K562 (cell line): ENCODE measurements around the gene HS3ST2. TPM values are rescaled to one million over a fixed set of nuclear protein-coding genes. Genes with fewer than 3 reads are reported as not detected.

ENCODE experiments used
- ATAC-seq: fragments of 200-7000 bp; cut with Tn5 transposase; 3 replicates; pipeline ENCODE4 v1.9.1; 2020; ENCODE audit warnings: moderate library complexity
- BruUV-seq: library from RNA; stranded (reverse); fragments of 400-500 nt; replicated peaks from 2 replicates; lab custom pipeline; 2021; lab: Mats Ljungman, UMichigan
- CTCF ChIA-PET: fragments of 300-600 bp; formaldehyde crosslinking; extraction: SDS; loops from one replicate; lab custom pipeline; 2021; ENCODE audit warnings: low intra/inter-chr PET ratio; lab: Yijun Ruan, JAX
- POLR2A ChIA-PET: fragments of 300-600, 350-650 bp; sonication (Branson Sonifier 250); formaldehyde crosslinking; extraction: SDS; loops from one replicate; lab custom pipeline; 2021; ENCODE audit warnings: antibody characterized with exemption, inconsistent platforms; lab: Yijun Ruan, JAX
- DNase-seq, 4 experiments: peaks; one replicate each; pipeline versions ENCODE4 v3.0.0 to v3.0.0-alpha.2; 2011 to 2018; ENCODE audit warnings: low spot score in 3 of 4, mixed read lengths in 3 of 4; ENCODE audit errors: extremely low read depth in 1 of 4
- FAIRE-seq: peaks from 2 replicates; lab custom pipeline; 2011; peaks lifted over from hg19 to GRCh38; lab: Jason Lieb, UNC
- H2AFZ ChIP-seq: 2 replicates; pipeline ENCODE4 v1.6.0; 2011; ENCODE audit warnings: low read depth, low read length, control low read depth, inconsistent platforms
- H3K27ac ChIP-seq: fragments of 200-600 bp; 3 replicates; pipeline ENCODE4 v1.8.0; 2011; ENCODE audit warnings: low read depth, mild to moderate bottlenecking, control low read depth, inconsistent platforms, low read length, moderate library complexity, mixed read lengths; ENCODE audit errors: extremely low read depth
- H3K27me3 ChIP-seq, 2 experiments: fragments of 300-600 bp in 1 of 2; 2 replicates in 1 of 2; 3 replicates in 1 of 2; pipeline versions ENCODE4 v1.6.0 to v1.8.0; 2011; ENCODE audit warnings: inconsistent platforms in 2 of 2, low read length in 2 of 2, mild to moderate bottlenecking in 1 of 2, mixed read lengths in 1 of 2, moderate library complexity in 1 of 2; ENCODE audit not compliant: control insufficient read depth in 2 of 2, insufficient read depth in 2 of 2
- H3K36me3 ChIP-seq: fragments of 300-600 bp; 3 replicates; pipeline ENCODE4 v1.8.0; 2011; ENCODE audit warnings: mild to moderate bottlenecking, low read length, inconsistent platforms; ENCODE audit not compliant: control insufficient read depth, insufficient read depth
- H3K4me1 ChIP-seq, 2 experiments: fragments of 200-600 bp in 1 of 2; replicated peaks in 1 of 2; 2 replicates in 1 of 2; 3 replicates in 1 of 2; pipeline versions ENCODE4 v1.5.1 to v1.8.0; 2011; ENCODE audit warnings: inconsistent platforms in 2 of 2, low read length in 2 of 2, mild to moderate bottlenecking in 1 of 2, mixed read lengths in 1 of 2, moderate library complexity in 1 of 2; ENCODE audit not compliant: control insufficient read depth in 2 of 2, insufficient read depth in 2 of 2
- H3K4me2 ChIP-seq: 2 replicates; pipeline ENCODE4 v1.6.1; 2011; ENCODE audit warnings: low read length, control low read depth, inconsistent platforms, mixed read lengths; ENCODE audit not compliant: insufficient read depth
- H3K4me3 ChIP-seq: fragments of 200-600 bp; sonication (generic), shearing (Covaris generic); 2 replicates; pipeline ENCODE4 v1.5.1; 2016; ENCODE audit warnings: control low read depth, inconsistent platforms
- H3K79me2 ChIP-seq: fragments of 200-600 bp; 3 replicates; pipeline ENCODE4 v1.8.0; 2011; ENCODE audit warnings: low read length, inconsistent platforms; ENCODE audit not compliant: control insufficient read depth, insufficient read depth
- H3K9ac ChIP-seq, 2 experiments: 2 replicates each; pipeline versions ENCODE4 v1.6.0 to v1.6.1; 2011; ENCODE audit warnings: low read depth in 2 of 2, low read length in 2 of 2, control low read depth in 1 of 2, inconsistent platforms in 1 of 2, mild to moderate bottlenecking in 1 of 2, mixed read lengths in 1 of 2; ENCODE audit not compliant: insufficient read depth in 1 of 2
- H3K9me1 ChIP-seq: one replicate; pipeline ENCODE4 v1.6.0; 2011; ENCODE audit warnings: inconsistent platforms, mild to moderate bottlenecking, low read length, moderate library complexity; ENCODE audit not compliant: control insufficient read depth, insufficient read depth
- H3K9me3 ChIP-seq: replicated peaks from 2 replicates; pipeline ENCODE4 v1.5.1; 2011; ENCODE audit warnings: low read depth, low read length, inconsistent platforms; ENCODE audit not compliant: control insufficient read depth, insufficient read depth
- H4K20me1 ChIP-seq: replicated peaks from 2 replicates; pipeline ENCODE4 v1.6.1; 2011; ENCODE audit warnings: low read length, inconsistent platforms, mixed read lengths; ENCODE audit not compliant: control insufficient read depth, insufficient read depth
- CHD2 ChIP-seq: IDR thresholded peaks from 2 replicates; pipeline ENCODE4 v1.6.1; 2011; ENCODE audit warnings: low read depth, low read length
- EHMT2 ChIP-seq: fragments of 450-650 bp; IDR thresholded peaks from 2 replicates; pipeline ENCODE4 v1.6.1; 2018; ENCODE audit warnings: antibody characterized with exemption
- GABPB1 ChIP-seq: sonication (generic); formaldehyde crosslinking; IDR thresholded peaks from 2 replicates; pipeline ENCODE4 v1.8.0; 2022; ENCODE audit warnings: mild to moderate bottlenecking, missing genetic modification reagents
- HDAC3 ChIP-seq: fragments of 450-650 bp; IDR thresholded peaks from 2 replicates; pipeline ENCODE4 v1.6.1; 2018; ENCODE audit warnings: borderline replicate concordance, mild to moderate bottlenecking, moderate library complexity; ENCODE audit not compliant: partially characterized antibody
- MCM7 ChIP-seq, 2 experiments: fragments of 450-650 bp; IDR thresholded peaks; 2 replicates each; pipeline ENCODE4 v1.6.1; 2016 to 2018
- MEF2A ChIP-seq: IDR thresholded peaks from 2 replicates; pipeline ENCODE4 v1.6.1; 2011; ENCODE audit warnings: low read depth, mild to moderate bottlenecking, low read length, moderate library complexity; ENCODE audit not compliant: control insufficient read depth
- PHF20 ChIP-seq: fragments of 450-650 bp; IDR thresholded peaks from 2 replicates; pipeline ENCODE4 v1.6.1; 2018; ENCODE audit not compliant: partially characterized antibody
- PTRF ChIP-seq: fragments of 450-650 bp; IDR thresholded peaks from 2 replicates; pipeline ENCODE4 v1.6.1; 2016; ENCODE audit warnings: mild to moderate bottlenecking, missing genetic modification characterization, missing compliant biosample characterization
- PYGO2 ChIP-seq: fragments of 450-650 bp; IDR thresholded peaks from 2 replicates; pipeline ENCODE4 v1.6.1; 2016; ENCODE audit warnings: mild to moderate bottlenecking, missing genetic modification characterization, moderate library complexity, missing compliant biosample characterization
- U2AF2 ChIP-seq: fragments of 200-400 bp; formaldehyde crosslinking; optimal IDR thresholded peaks from 2 replicates; pipeline ENCODE3; 2017; ENCODE audit warnings: low read depth, mild to moderate bottlenecking, low read length
- ZBTB49 ChIP-seq: sonication (generic); formaldehyde crosslinking; IDR thresholded peaks from 2 replicates; pipeline ENCODE4 v1.8.0; 2022; ENCODE audit warnings: missing genetic modification reagents, mild to moderate bottlenecking, borderline replicate concordance
- ZNF174 ChIP-seq: fragments of 250-450 bp; sonication (Bioruptor Pico); IDR thresholded peaks from 2 replicates; pipeline ENCODE4 v1.4.0; 2020; ENCODE audit warnings: mild to moderate bottlenecking
- ZNF311 ChIP-seq: fragments of 250-450 bp; sonication (Bioruptor Pico); IDR thresholded peaks from 2 replicates; pipeline ENCODE4 v1.4.0; 2020; ENCODE audit warnings: mild to moderate bottlenecking, moderate library complexity
- ZNF436 ChIP-seq: fragments of 250-450, 450-650 bp; sonication (Bioruptor Pico); formaldehyde crosslinking; IDR thresholded peaks from 2 replicates; pipeline ENCODE4 v1.7.0; 2020; ENCODE audit warnings: mild to moderate bottlenecking
- ZNF445 ChIP-seq: fragments of 250-450 bp; sonication (Bioruptor Pico); IDR thresholded peaks from 2 replicates; pipeline ENCODE4 v1.4.0; 2020; ENCODE audit warnings: low read depth, mild to moderate bottlenecking, moderate library complexity
- ZNF696 ChIP-seq: fragments of 250-450 bp; sonication (Bioruptor Pico); conservative IDR thresholded peaks from 2 replicates; pipeline ENCODE4 v1.4.0; 2020; ENCODE audit warnings: mild to moderate bottlenecking, moderate library complexity
- WGBS: fragments of 100-300 bp; shearing (Covaris generic); methylation state at CpG from one replicate; pipeline ENCODE4 v1.1.6; 2016; ENCODE audit warnings: low coverage, mixed read lengths; ENCODE audit not compliant: insufficient coverage; ENCODE audit errors: missing lambda C conversion rate; 5-methylcytosine and 5-hydroxymethylcytosine counted together
- in situ Hi-C: fragments of 300-500 bp; cut with MboI; formaldehyde crosslinking; loops from 4 replicates; pipeline ENCODE4 v1.15.0; 2018; ENCODE audit warnings: inconsistent platforms, mixed read lengths
- intact Hi-C: fragments of 100-400 bp; cut with micrococcal nuclease; formaldehyde crosslinking; loops from 2 replicates; pipeline ENCODE4 v1.14.2; 2022
- polyA plus RNA-seq, 8 experiments: library from polyadenylated mRNA; depleted of rRNA in 4 of 8; stranded (reverse) in 5 of 8; unstranded in 3 of 8; fragments of >200 nt; fragmentation: Nextera tagmentation in 2 of 8; fragmentation: Illumina TruSeq in 1 of 8; extraction: Ambion mirVana in 2 of 8; extraction: Trizol in 1 of 8; gene quantifications; 2 replicates each; pipeline versions ENCODE4 v1.2.1 to v1.2.3, GENCODE V29; 2011 to 2014; ENCODE audit warnings: inconsistent platforms in 1 of 8, missing spikeins in 1 of 8
- total RNA-seq, 7 experiments: library from RNA; depleted of rRNA in 6 of 7; stranded (reverse); fragments of >200 nt in 6 of 7; fragmentation: Illumina TruSeq in 2 of 7; extraction: Trizol in 2 of 7; gene quantifications; 2 replicates each; pipeline versions ENCODE4 v1.2.1 to v1.2.3, GENCODE V29; 2011 to 2021; ENCODE audit warnings: low replicate concordance in 1 of 7
- TF ChIP-seq, protein P1 (sequence below): fragments of 250-450 bp; sonication (Bioruptor Pico); IDR thresholded peaks from 2 replicates; pipeline ENCODE4 v1.5.0; 2021

HS3ST2 gene
- total and polyA plus RNA-seq, 9 of the 15 experiments (the other 6 are each of a cell fraction or from before 2014, with no cell fraction given) = not detected

DNA sequence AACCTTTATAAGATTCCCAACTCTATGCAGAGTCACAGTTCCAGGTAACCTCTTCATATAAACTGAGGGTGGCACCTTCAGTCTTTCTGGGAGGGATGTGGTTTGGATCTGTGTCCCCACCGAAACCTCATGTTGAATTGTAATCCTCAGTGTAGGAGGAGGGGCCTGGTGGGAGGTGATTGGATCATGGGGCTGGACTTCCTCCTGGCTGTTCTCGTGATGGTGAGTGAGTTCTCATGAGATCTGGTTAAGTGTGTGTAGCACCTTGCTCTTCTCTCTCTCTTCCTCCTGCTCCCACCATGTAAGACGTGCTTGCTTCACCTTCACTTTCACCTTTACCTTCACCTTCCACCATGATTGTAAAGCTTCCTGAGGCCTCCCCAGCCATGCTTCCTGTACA is 30.5 kb downstream of the HS3ST2 start:
- CTCF ChIA-PET = no interaction called here
- FAIRE-seq = no peak
- TF ChIP-seq MEF2A = no peak
- no peak for TF ChIP-seq ZNF696
- TF ChIP-seq CHD2 = peak; percentile 73
- no peak for TF ChIP-seq HDAC3
- TF ChIP-seq, all 486 proteins: peak for 1
- Histone ChIP-seq H3K9me3 (no peaks in the 10 kb centered on the region), H3K4me1 (no peaks in the 10 kb centered on the region), H3K27ac (no peak overlapping the region), H3K36me3 (no peaks in the 10 kb centered on the region), H3K9me1 (no peaks in the 10 kb centered on the region), H3K4me2 (no peak overlapping the region), H3K9ac (no peak overlapping the region), H3K4me3 (no peak overlapping the region), H2AFZ (no peak overlapping the region), H3K27me3 (no peaks in the 10 kb centered on the region; a peak in 1 of 5 replicates), H3K79me2 (no peaks in the 10 kb centered on the region), H4K20me1 (no peaks in the 10 kb centered on the region; the same call in 1 of the 2 replicates)
- DNase-seq (no peak), ATAC-seq (peak; percentile 49; the same call in 1 of the 3 replicates)
- WGBS = 0% methylated on average over 3 of the region's 3 CpGs
- intact Hi-C loops = no loop called here
- POLR2A ChIA-PET = no interaction called here
- in situ Hi-C loops = no loop called here
- BruUV-seq = no TSS peak

DNA sequence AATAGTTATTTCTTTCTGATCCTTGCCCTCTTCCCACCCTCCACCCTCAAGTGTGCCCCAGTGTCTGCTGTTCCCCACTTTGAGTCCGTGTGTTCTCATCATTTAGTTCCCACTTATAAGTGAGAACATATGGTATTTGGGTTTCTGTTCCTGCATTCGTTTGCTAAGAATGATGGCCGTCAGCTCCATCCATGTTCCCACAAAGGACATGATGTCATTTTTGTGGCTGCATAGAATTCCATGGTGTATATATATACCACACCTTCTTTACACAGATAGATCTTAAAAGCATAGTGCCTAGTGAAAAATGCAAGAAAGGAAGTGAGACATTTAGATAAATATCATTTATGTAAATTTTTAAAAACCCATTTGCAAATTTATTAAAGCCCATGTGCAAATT is 33.1 kb downstream of the HS3ST2 start:
- Histone ChIP-seq H3K27me3 (peaks cover 0 to 5% of the 10 kb centered on the region in 2 experiments; a peak in 3 of 5 replicates), H3K36me3 (no peaks in the 10 kb centered on the region), H3K4me2 (no peak overlapping the region), H2AFZ (no peak overlapping the region), H3K27ac (no peak overlapping the region), H3K79me2 (no peaks in the 10 kb centered on the region), H4K20me1 (no peaks in the 10 kb centered on the region), H3K9me1 (no peaks in the 10 kb centered on the region), H3K9ac (no peak overlapping the region), H3K4me1 (no peaks in the 10 kb centered on the region), H3K4me3 (no peak overlapping the region), H3K9me3 (no peaks in the 10 kb centered on the region)
- BruUV-seq = no TSS peak
- WGBS = 0% methylated on average over 3 of the region's 3 CpGs
- in situ Hi-C loops (no loop called here), intact Hi-C loops (no loop called here)
- FAIRE-seq (no peak), DNase-seq (no peak), ATAC-seq (no peak)
- ChIA-PET CTCF (no interaction called here), POLR2A (no interaction called here)
- TF ChIP-seq, protein P1, sequence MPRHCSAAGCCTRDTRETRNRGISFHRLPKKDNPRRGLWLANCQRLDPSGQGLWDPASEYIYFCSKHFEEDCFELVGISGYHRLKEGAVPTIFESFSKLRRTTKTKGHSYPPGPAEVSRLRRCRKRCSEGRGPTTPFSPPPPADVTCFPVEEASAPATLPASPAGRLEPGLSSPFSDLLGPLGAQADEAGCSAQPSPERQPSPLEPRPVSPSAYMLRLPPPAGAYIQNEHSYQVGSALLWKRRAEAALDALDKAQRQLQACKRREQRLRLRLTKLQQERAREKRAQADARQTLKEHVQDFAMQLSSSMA (CRISPR knock-in tag) = no peak
- TF ChIP-seq PYGO2 (tag) (no peak), PTRF (tag) (no peak), ZNF174 (CRISPR knock-in tag) (no peak), ZBTB49 (CRISPR knock-in tag) (no peak), ZNF311 (CRISPR knock-in tag) (no peak), ZNF445 (CRISPR knock-in tag) (no peak), ZNF436 (CRISPR knock-in tag) (no peak), EHMT2 (no peak), MCM7 (IDR thresholded peaks at IDR 0.05) (no peak), PHF20 (no peak), GABPB1 (no peak), U2AF2 (no peak)
